GM12874 (cell line): ENCODE data around the gene ARHGEF16.

Experiments used
- CTCF ChIP-seq: IDR thresholded peaks from 2 replicates; pipeline ENCODE4 v1.5.1; 2011; ENCODE audit warnings: low read depth, mild to moderate bottlenecking, control low read depth, low read length, moderate library complexity; ENCODE audit not compliant: insufficient read depth

ARHGEF16 gene

GRCh38 chr1:3473381-3473844 lies 18.9 kb downstream of the ARHGEF16 start:
- TF ChIP-seq CTCF = no peak

- no peak for TF ChIP-seq CTCF
Observed at GRCh38 chr1:3474016-3474415, 19.6 kb downstream of the ARHGEF16 start.

- TF ChIP-seq CTCF = no peak
Observed at GRCh38 chr1:3474421-3474820, 20.0 kb downstream of the ARHGEF16 start.

- no peak for TF ChIP-seq CTCF
Observed at GRCh38 chr1:3475839-3476573, 21.5 kb downstream of the ARHGEF16 start.

GRCh38 chr1:3476666-3477065 lies 22.2 kb downstream of the ARHGEF16 start:
- TF ChIP-seq CTCF = no peak

GRCh38 chr1:3477241-3477995 lies 23.0 kb downstream of the ARHGEF16 start:
- TF ChIP-seq CTCF = no peak

- no peak for TF ChIP-seq CTCF
Observed at GRCh38 chr1:3478187-3478586, 23.7 kb downstream of the ARHGEF16 start.
